Ishikawa (cell line): Measurements from ENCODE around the gene LYSET.

Experiments used
- CEBPB ChIP-seq: IDR thresholded peaks from 2 replicates; pipeline ENCODE4 v1.6.1; 2012
- EGR1 ChIP-seq: IDR thresholded peaks from 2 replicates; pipeline ENCODE4 v1.6.1; 2012
- EP300 ChIP-seq: IDR thresholded peaks from 2 replicates; pipeline ENCODE4 v1.6.1; 2012; ENCODE audit warnings: borderline replicate concordance
- NFIC ChIP-seq: IDR thresholded peaks from 2 replicates; pipeline ENCODE4 v1.6.1; 2012
- RAD21 ChIP-seq: IDR thresholded peaks from 2 replicates; pipeline ENCODE4 v1.6.1; 2012; ENCODE audit warnings: low read depth
- TAF1 ChIP-seq: IDR thresholded peaks from 2 replicates; pipeline ENCODE4 v1.6.1; 2012; ENCODE audit warnings: low read depth, mild to moderate bottlenecking
- YY1 ChIP-seq: IDR thresholded peaks from 2 replicates; pipeline ENCODE4 v1.6.1; 2012; ENCODE audit warnings: low read depth
- ZBTB7A ChIP-seq: IDR thresholded peaks from 2 replicates; pipeline ENCODE4 v1.6.1; 2012; ENCODE audit warnings: low read depth
- TF ChIP-seq, protein P1 (sequence below): IDR thresholded peaks from 2 replicates; pipeline ENCODE4 v1.6.1; 2012
- TF ChIP-seq, protein P2 (sequence below): IDR thresholded peaks from 2 replicates; pipeline ENCODE4 v1.6.1; 2012

GRCh38 chr14:93173943-93174395, 11.1 kb upstream of the LYSET start:
- TF ChIP-seq EP300 (no peak), EGR1 (no peak), ZBTB7A (no peak), TAF1 (no peak), RAD21 (no peak), NFIC (no peak), YY1 (no peak), CEBPB (no peak)
- TF ChIP-seq, protein P1, sequence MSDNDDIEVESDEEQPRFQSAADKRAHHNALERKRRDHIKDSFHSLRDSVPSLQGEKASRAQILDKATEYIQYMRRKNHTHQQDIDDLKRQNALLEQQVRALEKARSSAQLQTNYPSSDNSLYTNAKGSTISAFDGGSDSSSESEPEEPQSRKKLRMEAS, result no peak
- TF ChIP-seq, protein P2, sequence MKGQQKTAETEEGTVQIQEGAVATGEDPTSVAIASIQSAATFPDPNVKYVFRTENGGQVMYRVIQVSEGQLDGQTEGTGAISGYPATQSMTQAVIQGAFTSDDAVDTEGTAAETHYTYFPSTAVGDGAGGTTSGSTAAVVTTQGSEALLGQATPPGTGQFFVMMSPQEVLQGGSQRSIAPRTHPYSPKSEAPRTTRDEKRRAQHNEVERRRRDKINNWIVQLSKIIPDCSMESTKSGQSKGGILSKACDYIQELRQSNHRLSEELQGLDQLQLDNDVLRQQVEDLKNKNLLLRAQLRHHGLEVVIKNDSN, result no peak
